ENCODE data around the gene JADE1. TPM values are rescaled to one million over a fixed set of nuclear protein-coding genes. Genes with fewer than 3 reads are reported as not detected.

Gene JADE1
- total RNA-seq, 2 donors from 2014 or later: 8.3 to 9.6 TPM

GRCh38 chr4:128908735-128909134 is 99.2 kb downstream of the JADE1 start:
- Histone ChIP-seq H3K4me1 (no peaks in the 10 kb centered on the region), H3K9me3 (no peaks in the 10 kb centered on the region), H3K36me3 (no peaks in the 10 kb centered on the region), H3K4me3 (no peak overlapping the region), H3K27me3 (no peaks in the 10 kb centered on the region), H3K27ac (no peak overlapping the region), H3K9ac (ENCODE audit: low read depth in 2 of 2, low read length in 2 of 2) (no peak overlapping the region)
- no peak for DNase-seq
- intact Hi-C loops (cut with DNase I): no loop called here
- TF ChIP-seq CTCF (IDR thresholded peaks at IDR 0.05): no peak

- DNase-seq: no peak
- TF ChIP-seq CTCF (IDR thresholded peaks at IDR 0.05): no peak
- intact Hi-C loops (cut with DNase I): no loop called here
- Histone ChIP-seq H3K36me3 (no peaks in the 10 kb centered on the region), H3K27me3 (no peaks in the 10 kb centered on the region), H3K4me1 (no peaks in the 10 kb centered on the region), H3K27ac (no peak overlapping the region), H3K9me3 (no peaks in the 10 kb centered on the region), H3K4me3 (no peak overlapping the region), H3K9ac (ENCODE audit: low read depth in 2 of 2, low read length in 2 of 2) (no peak overlapping the region)
Observed at GRCh38 chr4:128913228-128913627, 103.7 kb downstream of the JADE1 start.

- Histone ChIP-seq H3K4me3 (no peak overlapping the region), H3K9ac (ENCODE audit: low read depth in 2 of 2, low read length in 2 of 2) (no peak overlapping the region), H3K36me3 (no peaks in the 10 kb centered on the region), H3K27me3 (no peaks in the 10 kb centered on the region), H3K4me1 (no peaks in the 10 kb centered on the region), H3K27ac (no peak overlapping the region), H3K9me3 (no peaks in the 10 kb centered on the region)
- intact Hi-C loops (cut with DNase I): no loop called here
- TF ChIP-seq CTCF (IDR thresholded peaks at IDR 0.05): no peak
- no peak for DNase-seq
Observed at GRCh38 chr4:128915544-128915943, 106.0 kb downstream of the JADE1 start.

- no peak overlapping the region for H3K27ac ChIP-seq
Observed at GRCh38 chr4:128916832-128917231, 107.3 kb downstream of the JADE1 start.

GRCh38 chr4:128917781-128918180 is 108.3 kb downstream of the JADE1 start:
- H3K27me3 ChIP-seq: no peaks in the 10 kb centered on the region
- H3K9me3 ChIP-seq: no peaks in the 10 kb centered on the region
- DNase-seq: no peak
- no peaks in the 10 kb centered on the region for H3K36me3 ChIP-seq
- no peak for TF ChIP-seq CTCF (IDR thresholded peaks at IDR 0.05)
- H3K4me1 ChIP-seq: no peaks in the 10 kb centered on the region
- H3K4me3 ChIP-seq: no peak overlapping the region
- no peak overlapping the region for H3K27ac ChIP-seq
- intact Hi-C loops (cut with DNase I): no loop called here
- H3K9ac ChIP-seq (ENCODE audit: low read depth in 2 of 2, low read length in 2 of 2): no peak overlapping the region

More at GRCh38 chr4:128916832-128917231, 107.3 kb downstream of the JADE1 start:
- no peaks in the 10 kb centered on the region for H3K9me3 ChIP-seq
- intact Hi-C loops (cut with DNase I): no loop called here
- DNase-seq: peak; percentile 24
- H3K4me3 ChIP-seq: no peak overlapping the region
- no peak for TF ChIP-seq CTCF (IDR thresholded peaks at IDR 0.05)
- no peak overlapping the region for H3K9ac ChIP-seq (ENCODE audit: low read depth in 2 of 2, low read length in 2 of 2)
- H3K27me3 ChIP-seq: no peaks in the 10 kb centered on the region
- H3K36me3 ChIP-seq: no peaks in the 10 kb centered on the region
- no peaks in the 10 kb centered on the region for H3K4me1 ChIP-seq

- no peaks in the 10 kb centered on the region for H3K4me1 ChIP-seq
- no peak overlapping the region for H3K9ac ChIP-seq (ENCODE audit: low read depth in 2 of 2, low read length in 2 of 2)
- no peak for TF ChIP-seq CTCF (IDR thresholded peaks at IDR 0.05)
- no peak for DNase-seq
- no peak overlapping the region for H3K4me3 ChIP-seq
- no peaks in the 10 kb centered on the region for H3K36me3 ChIP-seq
- no peaks in the 10 kb centered on the region for H3K27me3 ChIP-seq
- H3K9me3 ChIP-seq: no peaks in the 10 kb centered on the region
- H3K27ac ChIP-seq: no peak overlapping the region
- intact Hi-C loops (cut with DNase I): no loop called here
Observed at GRCh38 chr4:128921954-128922353, 112.5 kb downstream of the JADE1 start.

Measured in colonic mucosa (tissue), 4 donors.